Glutamatergic neuron (in vitro differentiated cells): ENCODE measurements around the gene IFI27L1. TPM values are rescaled to one million over a fixed set of nuclear protein-coding genes. Genes with fewer than 3 reads are reported as not detected.

Source experiments
- DNase-seq: peaks from one replicate; pipeline ENCODE4 v3.0.0; 2022
- H3K27ac Mint-ChIP-seq: one replicate; pipeline ENCODE4 v1.8.0; 2020; ENCODE audit warnings: mild to moderate bottlenecking, mixed read lengths, inconsistent platforms; ENCODE audit not compliant: unreplicated experiment
- H3K27me3 Mint-ChIP-seq: one replicate; pipeline ENCODE4 v1.8.0; 2020; ENCODE audit warnings: mild to moderate bottlenecking, moderate library complexity, mixed read lengths, inconsistent platforms; ENCODE audit not compliant: unreplicated experiment
- H3K36me3 Mint-ChIP-seq: one replicate; pipeline ENCODE4 v1.8.0; 2020; ENCODE audit warnings: mild to moderate bottlenecking, mixed read lengths, inconsistent platforms; ENCODE audit not compliant: unreplicated experiment
- H3K4me1 Mint-ChIP-seq: one replicate; pipeline ENCODE4 v1.8.0; 2020; ENCODE audit warnings: mild to moderate bottlenecking, low read depth, mixed read lengths, inconsistent platforms; ENCODE audit not compliant: unreplicated experiment
- H3K4me3 Mint-ChIP-seq: one replicate; pipeline ENCODE4 v1.8.0; 2020; ENCODE audit warnings: mild to moderate bottlenecking, mixed read lengths, inconsistent platforms; ENCODE audit not compliant: unreplicated experiment
- H3K9me3 Mint-ChIP-seq: one replicate; pipeline ENCODE4 v1.8.0; 2020; ENCODE audit warnings: mild to moderate bottlenecking, moderate library complexity, mixed read lengths, inconsistent platforms; ENCODE audit not compliant: unreplicated experiment
- CTCF ChIP-seq: fragments of 200-600 bp; sonication (generic); IDR thresholded peaks from one replicate; pipeline ENCODE4 v1.5.0; 2021; ENCODE audit not compliant: partially characterized antibody, unreplicated experiment
- total RNA-seq: library from RNA; stranded (reverse); fragmentation: NEBNext Ultra II Directional; extraction: Animal tissue kit (Norgen Biotek cat#: 25700); gene quantifications from one replicate; pipeline ENCODE4 v1.2.1, GENCODE V29; 2021; ENCODE audit not compliant: unreplicated experiment

The IFI27L1 gene
- total RNA-seq, 1 donor from 2014 or later = 45.7 TPM

- Mint-ChIP-seq H3K27me3 (peaks cover 2% of the 10 kb centered on the region), H3K9me3 (peaks cover 8% of the 10 kb centered on the region), H3K36me3 (peaks cover 17% of the 10 kb centered on the region), H3K4me3 (no peak overlapping the region), H3K4me1 (no peaks in the 10 kb centered on the region), H3K27ac (no peak overlapping the region)
- TF ChIP-seq CTCF = no peak
- no peak for DNase-seq
These were observed 42.2 kb downstream of the IFI27L1 start for GRCh38 chr14:94123296-94123695.

- Mint-ChIP-seq H3K4me3 (no peak overlapping the region), H3K27ac (no peak overlapping the region), H3K27me3 (peaks cover 2% of the 10 kb centered on the region), H3K4me1 (no peaks in the 10 kb centered on the region), H3K36me3 (peaks cover 17% of the 10 kb centered on the region), H3K9me3 (peaks cover 9% of the 10 kb centered on the region)
- no peak for TF ChIP-seq CTCF
- no peak for DNase-seq
These were observed 42.8 kb downstream of the IFI27L1 start for GRCh38 chr14:94123868-94124267.

GRCh38 chr14:94124582-94125377 is 43.7 kb downstream of the IFI27L1 start:
- Mint-ChIP-seq H3K27ac (no peak overlapping the region), H3K4me3 (no peak overlapping the region), H3K4me1 (no peaks in the 10 kb centered on the region), H3K36me3 (peaks cover 17% of the 10 kb centered on the region), H3K27me3 (peaks cover 2% of the 10 kb centered on the region), H3K9me3 (peaks cover 11% of the 10 kb centered on the region)
- no peak for DNase-seq
- TF ChIP-seq CTCF = no peak

- no peak for TF ChIP-seq CTCF
- Mint-ChIP-seq H3K4me3 (no peak overlapping the region), H3K36me3 (peaks cover 17% of the 10 kb centered on the region), H3K27ac (no peak overlapping the region), H3K4me1 (no peaks in the 10 kb centered on the region), H3K9me3 (peaks cover 13% of the 10 kb centered on the region), H3K27me3 (peaks cover 2% of the 10 kb centered on the region)
- DNase-seq = no peak
These were observed 44.7 kb downstream of the IFI27L1 start for GRCh38 chr14:94125659-94126418.

- peaks cover 17% of the 10 kb centered on the region for H3K36me3 Mint-ChIP-seq
- H3K4me1 Mint-ChIP-seq = no peaks in the 10 kb centered on the region
- peaks cover 13% of the 10 kb centered on the region for H3K9me3 Mint-ChIP-seq
- no peak for DNase-seq
- peaks cover 2% of the 10 kb centered on the region for H3K27me3 Mint-ChIP-seq
- H3K27ac Mint-ChIP-seq = no peak overlapping the region
- H3K4me3 Mint-ChIP-seq = no peak overlapping the region
- no peak for TF ChIP-seq CTCF
These were observed 45.2 kb downstream of the IFI27L1 start for GRCh38 chr14:94126419-94126677.
